ENCODE results near the gene ATP2B2. TPM values are rescaled to one million over a fixed set of nuclear protein-coding genes. Genes with fewer than 3 reads are reported as not detected.

The ATP2B2 gene
- polyA plus RNA-seq (2013, experiment 1 of 4), result 0.11 TPM
- 0.14 TPM for polyA plus RNA-seq (2013, experiment 2 of 4)
- 0.21 TPM for polyA plus RNA-seq (2013, experiment 3 of 4)
- polyA plus RNA-seq (2013, experiment 4 of 4), result 0.57 TPM

GRCh38 chr3:10505050-10505790 is at the start of gene ATP2B2:
Gene ATP2B2 (minus strand): TSS chr3:10505586. CDS start chr3:10449543, 56,043 bp downstream.
- H3K27me3 ChIP-seq (ENCODE audit: control insufficient read depth, insufficient read depth, low read length, poor library complexity, severe bottlenecking), result peaks cover 17% of the 10 kb centered on the region
- H3K9me3 ChIP-seq (ENCODE audit: control insufficient read depth, low read length), result no peaks in the 10 kb centered on the region
- H3K27ac ChIP-seq (ENCODE audit: insufficient read depth, low read depth, low read length, poor library complexity, severe bottlenecking), result no peak within 1 kb of the TSS
- WGBS, 2 experiments, result 16 to 21% methylated on average over 25 to 41 of the region's 42 CpGs
- no peak within 1 kb of the TSS for H3K4me3 ChIP-seq (ENCODE audit: insufficient read depth, low read depth, low read length)
- peaks cover 15% of the 10 kb centered on the region for H3K4me1 ChIP-seq (ENCODE audit: control insufficient read depth, insufficient read depth, low read length)
- no peaks in the 10 kb centered on the region for H3K36me3 ChIP-seq (ENCODE audit: control insufficient read depth, insufficient read depth, low read length)

- Histone ChIP-seq H3K9me3 (ENCODE audit: control insufficient read depth, low read length) (no peaks in the 10 kb centered on the region), H3K4me1 (ENCODE audit: control insufficient read depth, insufficient read depth, low read length) (peaks cover 38% of the 10 kb centered on the region), H3K27ac (ENCODE audit: insufficient read depth, low read depth, low read length, poor library complexity, severe bottlenecking) (peak overlapping the region; percentile 96), H3K36me3 (ENCODE audit: control insufficient read depth, insufficient read depth, low read length) (no peaks in the 10 kb centered on the region), H3K4me3 (ENCODE audit: insufficient read depth, low read depth, low read length) (no peak overlapping the region), H3K27me3 (ENCODE audit: control insufficient read depth, insufficient read depth, low read length, poor library complexity, severe bottlenecking) (no peaks in the 10 kb centered on the region)
- WGBS, 2 experiments, result 95% methylated on average over 1 of the region's 1 CpG
Measured at GRCh38 chr3:10554746-10555145, 49.4 kb upstream of the ATP2B2 start.

GRCh38 chr3:10554236-10554611 is 48.8 kb upstream of the ATP2B2 start:
- Histone ChIP-seq H3K27ac (ENCODE audit: insufficient read depth, low read depth, low read length, poor library complexity, severe bottlenecking) (peak overlapping the region; percentile 96), H3K4me1 (ENCODE audit: control insufficient read depth, insufficient read depth, low read length) (peaks cover 41% of the 10 kb centered on the region), H3K27me3 (ENCODE audit: control insufficient read depth, insufficient read depth, low read length, poor library complexity, severe bottlenecking) (no peaks in the 10 kb centered on the region), H3K9me3 (ENCODE audit: control insufficient read depth, low read length) (peaks cover 2% of the 10 kb centered on the region), H3K4me3 (ENCODE audit: insufficient read depth, low read depth, low read length) (no peak overlapping the region), H3K36me3 (ENCODE audit: control insufficient read depth, insufficient read depth, low read length) (no peaks in the 10 kb centered on the region)
- WGBS, 2 experiments, result 84 to 90% methylated on average over 3 of the region's 3 CpGs

- 7 to 8% methylated on average over 9 of the region's 9 CpGs for WGBS, 2 experiments
- H3K4me1 ChIP-seq (ENCODE audit: control insufficient read depth, insufficient read depth, low read length), result peaks cover 45% of the 10 kb centered on the region
- peak overlapping the region; percentile 96 for H3K27ac ChIP-seq (ENCODE audit: insufficient read depth, low read depth, low read length, poor library complexity, severe bottlenecking)
- H3K27me3 ChIP-seq (ENCODE audit: control insufficient read depth, insufficient read depth, low read length, poor library complexity, severe bottlenecking), result no peaks in the 10 kb centered on the region
- H3K36me3 ChIP-seq (ENCODE audit: control insufficient read depth, insufficient read depth, low read length), result no peaks in the 10 kb centered on the region
- H3K9me3 ChIP-seq (ENCODE audit: control insufficient read depth, low read length), result peaks cover 3% of the 10 kb centered on the region
- peak overlapping the region; percentile 6 for H3K4me3 ChIP-seq (ENCODE audit: insufficient read depth, low read depth, low read length)
Measured at GRCh38 chr3:10553591-10554235, 48.3 kb upstream of the ATP2B2 start.

- no peak overlapping the region for H3K4me3 ChIP-seq (ENCODE audit: insufficient read depth, low read depth, low read length)
- no peaks in the 10 kb centered on the region for H3K27me3 ChIP-seq (ENCODE audit: control insufficient read depth, insufficient read depth, low read length, poor library complexity, severe bottlenecking)
- peaks cover 48% of the 10 kb centered on the region for H3K4me1 ChIP-seq (ENCODE audit: control insufficient read depth, insufficient read depth, low read length)
- no peak overlapping the region for H3K27ac ChIP-seq (ENCODE audit: insufficient read depth, low read depth, low read length, poor library complexity, severe bottlenecking)
- H3K36me3 ChIP-seq (ENCODE audit: control insufficient read depth, insufficient read depth, low read length), result no peaks in the 10 kb centered on the region
- 92 to 94% methylated on average over 1 of the region's 1 CpG for WGBS, 2 experiments
- peaks cover 3% of the 10 kb centered on the region for H3K9me3 ChIP-seq (ENCODE audit: control insufficient read depth, low read length)
Measured at GRCh38 chr3:10552631-10552943, 47.2 kb upstream of the ATP2B2 start.

GRCh38 chr3:10551821-10552630 is 46.6 kb upstream of the ATP2B2 start:
- Histone ChIP-seq H3K4me1 (ENCODE audit: control insufficient read depth, insufficient read depth, low read length) (peaks cover 45% of the 10 kb centered on the region), H3K4me3 (ENCODE audit: insufficient read depth, low read depth, low read length) (no peak overlapping the region), H3K27me3 (ENCODE audit: control insufficient read depth, insufficient read depth, low read length, poor library complexity, severe bottlenecking) (no peaks in the 10 kb centered on the region), H3K9me3 (ENCODE audit: control insufficient read depth, low read length) (peaks cover 3% of the 10 kb centered on the region), H3K27ac (ENCODE audit: insufficient read depth, low read depth, low read length, poor library complexity, severe bottlenecking) (no peak overlapping the region), H3K36me3 (ENCODE audit: control insufficient read depth, insufficient read depth, low read length) (no peaks in the 10 kb centered on the region)
- 89 to 90% methylated on average over 19 of the region's 19 CpGs for WGBS, 2 experiments

- Histone ChIP-seq H3K27ac (ENCODE audit: insufficient read depth, low read depth, low read length, poor library complexity, severe bottlenecking) (no peak overlapping the region), H3K9me3 (ENCODE audit: control insufficient read depth, low read length) (peaks cover 3% of the 10 kb centered on the region), H3K4me1 (ENCODE audit: control insufficient read depth, insufficient read depth, low read length) (peaks cover 40% of the 10 kb centered on the region), H3K27me3 (ENCODE audit: control insufficient read depth, insufficient read depth, low read length, poor library complexity, severe bottlenecking) (no peaks in the 10 kb centered on the region), H3K36me3 (ENCODE audit: control insufficient read depth, insufficient read depth, low read length) (no peaks in the 10 kb centered on the region), H3K4me3 (ENCODE audit: insufficient read depth, low read depth, low read length) (no peak overlapping the region)
- 86 to 89% methylated on average over 8 to 9 of the region's 9 CpGs for WGBS, 2 experiments
Measured at GRCh38 chr3:10551139-10551538, 45.8 kb upstream of the ATP2B2 start.

- no peaks in the 10 kb centered on the region for H3K36me3 ChIP-seq (ENCODE audit: control insufficient read depth, insufficient read depth, low read length)
- H3K4me3 ChIP-seq (ENCODE audit: insufficient read depth, low read depth, low read length), result no peak overlapping the region
- no peaks in the 10 kb centered on the region for H3K27me3 ChIP-seq (ENCODE audit: control insufficient read depth, insufficient read depth, low read length, poor library complexity, severe bottlenecking)
- H3K4me1 ChIP-seq (ENCODE audit: control insufficient read depth, insufficient read depth, low read length), result peaks cover 39% of the 10 kb centered on the region
- peaks cover 3% of the 10 kb centered on the region for H3K9me3 ChIP-seq (ENCODE audit: control insufficient read depth, low read length)
- no peak overlapping the region for H3K27ac ChIP-seq (ENCODE audit: insufficient read depth, low read depth, low read length, poor library complexity, severe bottlenecking)
- 88 to 89% methylated on average over 10 of the region's 10 CpGs for WGBS, 2 experiments
Measured at GRCh38 chr3:10550705-10551104, 45.3 kb upstream of the ATP2B2 start.

- peaks cover 30% of the 10 kb centered on the region for H3K4me1 ChIP-seq (ENCODE audit: control insufficient read depth, insufficient read depth, low read length)
- H3K36me3 ChIP-seq (ENCODE audit: control insufficient read depth, insufficient read depth, low read length), result no peaks in the 10 kb centered on the region
- H3K9me3 ChIP-seq (ENCODE audit: control insufficient read depth, low read length), result peaks cover 3% of the 10 kb centered on the region
- H3K27ac ChIP-seq (ENCODE audit: insufficient read depth, low read depth, low read length, poor library complexity, severe bottlenecking), result no peak overlapping the region
- H3K4me3 ChIP-seq (ENCODE audit: insufficient read depth, low read depth, low read length), result no peak overlapping the region
- H3K27me3 ChIP-seq (ENCODE audit: control insufficient read depth, insufficient read depth, low read length, poor library complexity, severe bottlenecking), result no peaks in the 10 kb centered on the region
- 77 to 78% methylated on average over 2 of the region's 2 CpGs for WGBS, 2 experiments
Measured at GRCh38 chr3:10549617-10550230, 44.3 kb upstream of the ATP2B2 start.

GRCh38 chr3:10548992-10549391 is 43.6 kb upstream of the ATP2B2 start:
- no peak overlapping the region for H3K4me3 ChIP-seq (ENCODE audit: insufficient read depth, low read depth, low read length)
- H3K9me3 ChIP-seq (ENCODE audit: control insufficient read depth, low read length), result peaks cover 3% of the 10 kb centered on the region
- H3K27me3 ChIP-seq (ENCODE audit: control insufficient read depth, insufficient read depth, low read length, poor library complexity, severe bottlenecking), result no peaks in the 10 kb centered on the region
- H3K27ac ChIP-seq (ENCODE audit: insufficient read depth, low read depth, low read length, poor library complexity, severe bottlenecking), result no peak overlapping the region
- H3K4me1 ChIP-seq (ENCODE audit: control insufficient read depth, insufficient read depth, low read length), result peaks cover 23% of the 10 kb centered on the region
- H3K36me3 ChIP-seq (ENCODE audit: control insufficient read depth, insufficient read depth, low read length), result no peaks in the 10 kb centered on the region

Data from ectodermal cell (in vitro differentiated cells).